PFSK-1 (cell line): ENCODE results near the gene RARRES2.

ENCODE experiments used
- POLR2AphosphoS5 ChIP-seq: IDR thresholded peaks from 2 replicates; pipeline ENCODE4 v1.6.1; 2012; ENCODE audit warnings: low read depth, mild to moderate bottlenecking, control low read depth, low read length, moderate library complexity
- SIN3A ChIP-seq: IDR thresholded peaks from 2 replicates; pipeline ENCODE4 v1.6.1; 2012; ENCODE audit warnings: mild to moderate bottlenecking, low read length, moderate library complexity, borderline replicate concordance; ENCODE audit not compliant: insufficient read depth
- TAF1 ChIP-seq: IDR thresholded peaks from 2 replicates; pipeline ENCODE4 v1.6.1; 2012; ENCODE audit warnings: low read length, control low read depth, borderline replicate concordance; ENCODE audit not compliant: insufficient read depth
- TF ChIP-seq, protein P1 (sequence below), 2 experiments: IDR thresholded peaks; 2 replicates each; pipeline versions ENCODE4 v1.6.1 to v1.8.0; 2011 to 2012; ENCODE audit warnings: low read depth in 2 of 2, low read length in 2 of 2, control low read depth in 1 of 2, inconsistent platforms in 1 of 2, mild to moderate bottlenecking in 1 of 2, moderate library complexity in 1 of 2; ENCODE audit not compliant: insufficient read depth in 1 of 2

DNA sequence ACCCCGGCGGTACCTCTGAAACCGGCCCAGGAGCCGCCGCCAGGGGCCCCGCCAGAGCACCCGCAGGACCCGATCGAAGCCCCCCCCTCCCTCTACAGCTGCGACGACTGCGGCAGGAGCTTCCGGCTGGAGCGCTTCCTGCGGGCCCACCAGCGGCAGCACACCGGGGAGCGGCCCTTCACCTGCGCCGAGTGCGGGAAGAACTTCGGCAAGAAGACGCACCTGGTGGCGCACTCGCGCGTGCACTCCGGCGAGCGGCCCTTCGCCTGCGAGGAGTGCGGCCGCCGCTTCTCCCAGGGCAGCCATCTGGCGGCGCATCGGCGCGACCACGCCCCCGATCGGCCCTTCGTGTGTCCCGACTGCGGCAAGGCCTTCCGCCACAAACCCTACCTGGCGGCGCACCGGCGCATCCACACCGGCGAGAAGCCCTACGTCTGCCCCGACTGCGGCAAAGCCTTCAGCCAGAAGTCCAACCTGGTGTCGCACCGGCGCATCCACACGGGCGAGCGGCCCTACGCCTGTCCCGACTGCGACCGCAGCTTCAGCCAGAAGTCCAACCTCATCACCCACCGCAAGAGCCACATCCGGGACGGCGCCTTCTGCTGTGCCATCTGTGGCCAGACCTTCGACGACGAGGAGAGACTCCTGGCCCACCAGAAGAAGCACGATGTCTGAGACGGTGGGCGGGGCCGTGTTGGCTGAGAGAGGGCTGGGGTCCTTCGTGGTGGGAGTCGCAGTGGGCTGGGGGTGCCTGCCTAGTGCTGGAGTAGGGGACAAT, 31.0 kb upstream of the RARRES2 start:
- TF ChIP-seq POLR2AphosphoS5 (no peak), TAF1 (no peak), SIN3A (no peak)
- TF ChIP-seq, protein P1, sequence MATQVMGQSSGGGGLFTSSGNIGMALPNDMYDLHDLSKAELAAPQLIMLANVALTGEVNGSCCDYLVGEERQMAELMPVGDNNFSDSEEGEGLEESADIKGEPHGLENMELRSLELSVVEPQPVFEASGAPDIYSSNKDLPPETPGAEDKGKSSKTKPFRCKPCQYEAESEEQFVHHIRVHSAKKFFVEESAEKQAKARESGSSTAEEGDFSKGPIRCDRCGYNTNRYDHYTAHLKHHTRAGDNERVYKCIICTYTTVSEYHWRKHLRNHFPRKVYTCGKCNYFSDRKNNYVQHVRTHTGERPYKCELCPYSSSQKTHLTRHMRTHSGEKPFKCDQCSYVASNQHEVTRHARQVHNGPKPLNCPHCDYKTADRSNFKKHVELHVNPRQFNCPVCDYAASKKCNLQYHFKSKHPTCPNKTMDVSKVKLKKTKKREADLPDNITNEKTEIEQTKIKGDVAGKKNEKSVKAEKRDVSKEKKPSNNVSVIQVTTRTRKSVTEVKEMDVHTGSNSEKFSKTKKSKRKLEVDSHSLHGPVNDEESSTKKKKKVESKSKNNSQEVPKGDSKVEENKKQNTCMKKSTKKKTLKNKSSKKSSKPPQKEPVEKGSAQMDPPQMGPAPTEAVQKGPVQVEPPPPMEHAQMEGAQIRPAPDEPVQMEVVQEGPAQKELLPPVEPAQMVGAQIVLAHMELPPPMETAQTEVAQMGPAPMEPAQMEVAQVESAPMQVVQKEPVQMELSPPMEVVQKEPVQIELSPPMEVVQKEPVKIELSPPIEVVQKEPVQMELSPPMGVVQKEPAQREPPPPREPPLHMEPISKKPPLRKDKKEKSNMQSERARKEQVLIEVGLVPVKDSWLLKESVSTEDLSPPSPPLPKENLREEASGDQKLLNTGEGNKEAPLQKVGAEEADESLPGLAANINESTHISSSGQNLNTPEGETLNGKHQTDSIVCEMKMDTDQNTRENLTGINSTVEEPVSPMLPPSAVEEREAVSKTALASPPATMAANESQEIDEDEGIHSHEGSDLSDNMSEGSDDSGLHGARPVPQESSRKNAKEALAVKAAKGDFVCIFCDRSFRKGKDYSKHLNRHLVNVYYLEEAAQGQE (IDR thresholded peaks at IDR 0.05; ENCODE audit: insufficient read depth in 1 of 2, low read depth in 2 of 2, low read length in 2 of 2) = no peak
